Kidney (tissue), 14 donors: ENCODE measurements around the gene LRRC53. TPM values are rescaled to one million over a fixed set of nuclear protein-coding genes. Genes with fewer than 3 reads are reported as not detected.
A peak's percentile ranks its signal among the peaks of the same experiment; 100 is the strongest.

Experiments
- DNase-seq, 5 donors: peaks; one replicate each; pipeline ENCODE4 v3.0.0-alpha.2; 2013 to 2020
- FAIRE-seq: peaks from 2 replicates; lab custom pipeline; 2012; peaks lifted over from hg19 to GRCh38; lab: Jason Lieb, UNC
- H3K27ac ChIP-seq, 2 donors: one replicate each; pipeline ENCODE4 v1.7.0; 2013; ENCODE audit warnings: low read depth in 2 of 2, low read length in 2 of 2, inconsistent platforms in 1 of 2
- H3K27me3 ChIP-seq: one replicate; pipeline ENCODE4 v1.7.1; 2013; ENCODE audit warnings: low read length, inconsistent platforms; ENCODE audit not compliant: control insufficient read depth, insufficient read depth
- H3K36me3 ChIP-seq, 3 donors: one replicate each; pipeline versions ENCODE4 v1.7.0 to v1.7.1; 2013; ENCODE audit warnings: low read length in 3 of 3, control low read depth in 1 of 3, inconsistent platforms in 1 of 3; ENCODE audit not compliant: insufficient read depth in 3 of 3, control insufficient read depth in 2 of 3
- H3K4me1 ChIP-seq, 3 donors: one replicate each; pipeline versions ENCODE4 v1.7.0 to v1.7.1; 2013; ENCODE audit warnings: low read length in 3 of 3, inconsistent platforms in 1 of 3, low read depth in 1 of 3; ENCODE audit not compliant: control insufficient read depth in 2 of 3, insufficient read depth in 2 of 3
- H3K4me3 ChIP-seq, 3 donors: one replicate each; pipeline versions ENCODE4 v1.7.0 to v1.8.1; 2013; ENCODE audit warnings: low read length in 3 of 3, control low read depth in 1 of 3, inconsistent platforms in 1 of 3
- H3K9ac ChIP-seq, 3 donors: one replicate each; pipeline versions ENCODE4 v1.7.0 to v1.7.1; 2013; ENCODE audit warnings: low read length in 3 of 3, control low read depth in 1 of 3, inconsistent platforms in 1 of 3
- H3K9me3 ChIP-seq, 3 donors: one replicate each; pipeline versions ENCODE4 v1.7.0 to v1.7.1; 2013; ENCODE audit warnings: low read length in 3 of 3, control low read depth in 1 of 3, inconsistent platforms in 1 of 3; ENCODE audit not compliant: control insufficient read depth in 2 of 3, insufficient read depth in 1 of 3
- CTCF ChIP-seq: IDR thresholded peaks from 3 replicates; pipeline ENCODE4 v1.5.1; 2012; ENCODE audit warnings: mild to moderate bottlenecking, moderate library complexity, borderline replicate concordance; ENCODE audit not compliant: insufficient read depth; ENCODE audit errors: extremely low read depth
- intact Hi-C: fragments of 100-400 bp; cut with DNase I; formaldehyde crosslinking; loops from one replicate; pipeline ENCODE4 v1.11.1; 2022
- polyA plus RNA-seq: library from polyadenylated mRNA; stranded (reverse); fragments of 350-450 nt; fragmentation: Illumina TruSeq; extraction: RNeasy Lipid Tissue Mini Kit (QIAGEN cat#74804); gene quantifications from one replicate; pipeline ENCODE4 v1.2.3, GENCODE V29; 2014; ENCODE audit warnings: low read depth, low replicate concordance; ENCODE audit not compliant: insufficient read depth
- total RNA-seq: library from RNA; stranded (reverse); fragmentation: NEBNext Ultra II Directional; extraction: Animal tissue kit (Norgen Biotek cat#: 25700); gene quantifications from one replicate; pipeline ENCODE4 v1.2.1, GENCODE V29; 2021
- donor health status: control.
- donor health status: control.
- donor health status: control.
- donor health status: control.
- donor health status: control.
- donor health status: DM: yes; HTN: yes; CAD: no.
- donor health status: Normal renal cell carcinoma (clear cell type).

The LRRC53 gene
- total and polyA plus RNA-seq, 2 donors from 2014 or later: not detected

GRCh38 chr1:74502858-74503257 lies 9.6 kb downstream of the LRRC53 start:
- no peak for TF ChIP-seq CTCF
- DNase-seq (no peak), FAIRE-seq (no peak)
- intact Hi-C loops: no loop called here
- Histone ChIP-seq H3K9me3 (no peaks in the 10 kb centered on the region), H3K4me1 (no peaks in the 10 kb centered on the region), H3K36me3 (no peaks in the 10 kb centered on the region), H3K4me3 (no peak overlapping the region), H3K9ac (no peak overlapping the region), H3K27me3 (no peaks in the 10 kb centered on the region), H3K27ac (no peak overlapping the region)

DNA sequence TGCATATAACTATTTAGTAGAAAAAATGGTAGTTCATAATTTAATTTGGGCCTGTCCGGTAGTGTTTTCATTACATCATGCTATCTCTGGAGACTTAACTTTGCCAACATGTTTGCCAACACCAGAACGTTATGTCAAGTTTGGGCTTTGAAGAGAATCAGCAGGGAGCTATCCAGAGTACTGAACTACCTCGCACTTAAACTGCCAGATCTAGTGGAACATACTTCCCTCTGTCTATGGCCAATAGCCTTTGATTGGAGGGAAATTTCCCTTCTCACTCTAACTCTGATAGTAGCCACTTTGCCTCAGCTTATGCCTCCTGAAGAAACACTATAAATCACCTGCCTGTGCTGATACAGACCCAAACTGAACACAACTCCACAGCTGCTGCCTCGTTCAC lies 10.0 kb downstream of the LRRC53 start:
- no peak overlapping the region for H3K9ac ChIP-seq
- no peak for FAIRE-seq
- intact Hi-C loops: no loop called here

DNA sequence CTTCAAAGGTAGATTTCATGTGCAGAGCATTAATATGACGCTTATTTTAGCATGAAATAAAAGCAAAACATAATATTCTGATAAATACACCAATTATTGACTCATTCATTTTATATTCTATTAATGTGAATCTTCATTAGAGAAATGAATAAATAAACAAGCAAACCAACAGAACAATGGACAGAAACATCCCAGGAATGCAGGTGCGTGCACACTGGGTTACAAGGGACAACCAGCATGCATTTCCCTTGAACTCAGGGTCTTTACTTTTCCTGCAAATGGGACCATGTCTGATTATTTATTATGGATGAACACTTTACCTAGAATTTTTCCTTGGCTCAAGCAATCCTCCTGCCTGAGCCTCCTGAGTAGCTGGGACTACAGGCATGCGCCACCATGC lies 13.5 kb downstream of the LRRC53 start:
- Histone ChIP-seq H3K27me3 (no peaks in the 10 kb centered on the region), H3K4me1 (no peaks in the 10 kb centered on the region), H3K9me3 (no peaks in the 10 kb centered on the region), H3K36me3 (no peaks in the 10 kb centered on the region), H3K27ac (no peak overlapping the region), H3K4me3 (no peak overlapping the region), H3K9ac (no peak overlapping the region)
- no peak for FAIRE-seq
- DNase-seq: no peak
- no peak for TF ChIP-seq CTCF
- intact Hi-C loops: no loop called here

More for the DNA sequence above, 10.0 kb downstream of the LRRC53 start:
- no peaks in the 10 kb centered on the region for H3K4me1 ChIP-seq
- DNase-seq: peak in 3 of 5 donors; percentile 67 to 90 (median 90)
- H3K27ac ChIP-seq: no peak overlapping the region
- no peaks in the 10 kb centered on the region for H3K9me3 ChIP-seq
- H3K4me3 ChIP-seq: no peak overlapping the region
- H3K36me3 ChIP-seq: no peaks in the 10 kb centered on the region
- no peaks in the 10 kb centered on the region for H3K27me3 ChIP-seq
- TF ChIP-seq CTCF: no peak

DNA sequence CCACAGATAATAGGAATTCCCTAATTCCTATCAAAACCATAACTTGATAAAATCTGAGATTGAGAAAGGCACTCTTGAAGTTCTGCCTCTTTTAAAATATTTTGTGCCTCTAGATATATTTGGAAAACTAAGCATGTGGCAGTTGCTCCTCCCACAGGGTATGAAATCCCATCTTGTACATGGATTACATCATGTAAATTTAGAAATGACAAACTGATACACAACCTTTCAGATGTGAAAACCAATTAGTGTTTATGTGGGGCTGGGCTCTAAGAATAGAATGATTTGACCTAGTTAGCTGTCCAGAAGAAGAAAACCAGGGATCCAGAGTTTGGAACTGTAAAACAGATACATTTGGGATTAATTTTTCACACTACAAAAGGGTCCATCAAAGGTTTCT lies 15.7 kb downstream of the LRRC53 start:
- DNase-seq (no peak), FAIRE-seq (no peak)
- intact Hi-C loops: no loop called here
- Histone ChIP-seq H3K9me3 (no peaks in the 10 kb centered on the region), H3K9ac (no peak overlapping the region), H3K4me3 (no peak overlapping the region), H3K4me1 (no peaks in the 10 kb centered on the region), H3K27me3 (no peaks in the 10 kb centered on the region), H3K36me3 (no peaks in the 10 kb centered on the region), H3K27ac (no peak overlapping the region)
- TF ChIP-seq CTCF: no peak
